Tibial nerve (tissue), 4 donors: ENCODE results near the gene ADAMTS3.

Source experiments
- EP300 ChIP-seq, 2 donors: sonication (generic); formaldehyde crosslinking; IDR thresholded peaks; one replicate each; pipeline ENCODE4 v1.6.1; 2017; ENCODE audit warnings: antibody characterized with exemption in 2 of 2, mild to moderate bottlenecking in 1 of 2
- TF ChIP-seq, protein P1 (sequence below), 5 experiments: fragments of 200-600 bp in 3 of 5; fragments of 450-650 bp in 2 of 5; sonication (generic) in 3 of 5; IDR thresholded peaks; one replicate each; pipeline ENCODE4 v1.5.1; 2016 to 2019; ENCODE audit warnings: antibody characterized with exemption in 5 of 5, mild to moderate bottlenecking in 3 of 5, moderate library complexity in 2 of 5

DNA sequence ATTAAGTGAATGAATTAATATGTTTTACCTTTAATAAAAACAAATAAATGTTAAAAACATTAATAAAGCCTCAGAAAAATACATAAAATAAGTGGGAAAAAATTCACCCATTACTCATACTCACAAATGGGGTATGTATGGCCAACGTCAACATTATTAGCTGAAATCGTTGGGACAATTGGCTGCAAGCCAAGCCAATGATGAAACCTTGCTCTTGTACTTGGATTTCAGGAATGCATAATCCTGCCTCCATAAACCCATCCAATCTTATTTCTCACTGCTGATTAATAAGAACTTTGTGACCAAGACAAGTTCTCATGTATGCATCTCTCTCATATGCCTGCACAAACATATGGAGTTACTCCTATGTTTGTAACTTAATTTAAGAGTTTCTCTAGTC lies 35.3 kb upstream of the ADAMTS3 start:
- TF ChIP-seq, protein P1, sequence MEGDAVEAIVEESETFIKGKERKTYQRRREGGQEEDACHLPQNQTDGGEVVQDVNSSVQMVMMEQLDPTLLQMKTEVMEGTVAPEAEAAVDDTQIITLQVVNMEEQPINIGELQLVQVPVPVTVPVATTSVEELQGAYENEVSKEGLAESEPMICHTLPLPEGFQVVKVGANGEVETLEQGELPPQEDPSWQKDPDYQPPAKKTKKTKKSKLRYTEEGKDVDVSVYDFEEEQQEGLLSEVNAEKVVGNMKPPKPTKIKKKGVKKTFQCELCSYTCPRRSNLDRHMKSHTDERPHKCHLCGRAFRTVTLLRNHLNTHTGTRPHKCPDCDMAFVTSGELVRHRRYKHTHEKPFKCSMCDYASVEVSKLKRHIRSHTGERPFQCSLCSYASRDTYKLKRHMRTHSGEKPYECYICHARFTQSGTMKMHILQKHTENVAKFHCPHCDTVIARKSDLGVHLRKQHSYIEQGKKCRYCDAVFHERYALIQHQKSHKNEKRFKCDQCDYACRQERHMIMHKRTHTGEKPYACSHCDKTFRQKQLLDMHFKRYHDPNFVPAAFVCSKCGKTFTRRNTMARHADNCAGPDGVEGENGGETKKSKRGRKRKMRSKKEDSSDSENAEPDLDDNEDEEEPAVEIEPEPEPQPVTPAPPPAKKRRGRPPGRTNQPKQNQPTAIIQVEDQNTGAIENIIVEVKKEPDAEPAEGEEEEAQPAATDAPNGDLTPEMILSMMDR (IDR thresholded peaks at IDR 0.05), result no peak
- no peak for TF ChIP-seq EP300 (IDR thresholded peaks at IDR 0.05)
